Measurements from ENCODE around the gene DCAF15. TPM values are rescaled to one million over a fixed set of nuclear protein-coding genes. Genes with fewer than 3 reads are reported as not detected.
A peak's percentile ranks its signal among the peaks of the same experiment; 100 is the strongest.

The DCAF15 gene
- total RNA-seq, 4 donors from 2014 or later = 15.8 to 64.4 (median 31.4) TPM

DNA sequence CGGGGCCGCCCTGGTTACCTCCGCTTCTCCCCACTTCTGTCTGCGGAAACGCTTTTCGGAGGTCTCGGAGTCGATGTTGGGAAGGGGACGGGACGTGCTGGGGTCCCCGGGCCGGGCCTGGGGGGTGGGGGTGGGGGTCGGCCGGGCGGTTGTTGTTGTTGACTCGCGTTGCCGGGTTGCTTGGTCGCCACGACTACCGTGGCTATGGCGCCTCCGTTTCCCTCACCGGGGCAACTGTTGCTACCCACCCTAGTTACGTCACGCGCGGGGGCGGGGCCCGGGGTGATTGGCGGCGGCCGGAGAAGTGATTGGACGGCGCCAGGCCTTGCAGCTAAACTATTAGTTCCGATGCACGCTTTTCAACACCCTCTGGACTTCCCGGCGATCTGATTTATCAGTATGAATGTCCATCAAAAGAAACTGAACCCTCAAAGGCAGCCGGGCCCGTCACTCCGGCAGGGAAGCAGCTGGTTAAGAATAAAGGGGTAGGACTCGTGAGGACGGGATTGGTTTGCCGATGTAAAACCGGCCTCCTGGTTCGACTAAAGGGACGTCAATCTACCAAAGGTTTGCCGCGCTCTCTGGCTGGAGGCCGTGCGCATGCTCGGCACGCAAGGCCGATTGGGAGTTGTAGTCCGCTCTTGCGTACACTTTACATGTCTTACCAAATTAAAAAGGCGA lies 53.9 kb downstream of the DCAF15 start, which contains the start of gene RFX1:
Gene RFX1, minus strand, starts transcription at position 236 of the 681 bp plus-strand sequence. CDS start 12,477 bp downstream, outside the sequence.
- TF ChIP-seq, protein P1, sequence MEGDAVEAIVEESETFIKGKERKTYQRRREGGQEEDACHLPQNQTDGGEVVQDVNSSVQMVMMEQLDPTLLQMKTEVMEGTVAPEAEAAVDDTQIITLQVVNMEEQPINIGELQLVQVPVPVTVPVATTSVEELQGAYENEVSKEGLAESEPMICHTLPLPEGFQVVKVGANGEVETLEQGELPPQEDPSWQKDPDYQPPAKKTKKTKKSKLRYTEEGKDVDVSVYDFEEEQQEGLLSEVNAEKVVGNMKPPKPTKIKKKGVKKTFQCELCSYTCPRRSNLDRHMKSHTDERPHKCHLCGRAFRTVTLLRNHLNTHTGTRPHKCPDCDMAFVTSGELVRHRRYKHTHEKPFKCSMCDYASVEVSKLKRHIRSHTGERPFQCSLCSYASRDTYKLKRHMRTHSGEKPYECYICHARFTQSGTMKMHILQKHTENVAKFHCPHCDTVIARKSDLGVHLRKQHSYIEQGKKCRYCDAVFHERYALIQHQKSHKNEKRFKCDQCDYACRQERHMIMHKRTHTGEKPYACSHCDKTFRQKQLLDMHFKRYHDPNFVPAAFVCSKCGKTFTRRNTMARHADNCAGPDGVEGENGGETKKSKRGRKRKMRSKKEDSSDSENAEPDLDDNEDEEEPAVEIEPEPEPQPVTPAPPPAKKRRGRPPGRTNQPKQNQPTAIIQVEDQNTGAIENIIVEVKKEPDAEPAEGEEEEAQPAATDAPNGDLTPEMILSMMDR (IDR thresholded peaks at IDR 0.05) = no peak
- no peak for TF ChIP-seq POLR2A (IDR thresholded peaks at IDR 0.05)
- H3K27ac ChIP-seq = peak within 1 kb of the TSS; percentile 98 to 100 (median 99)
- no peaks in the 10 kb centered on the region for H3K36me3 ChIP-seq
- H3K9me3 ChIP-seq = no peaks in the 10 kb centered on the region
- peak; percentile 100 for DNase-seq
- H3K4me3 ChIP-seq = peak within 1 kb of the TSS; percentile 90 to 98 (median 96)
- H3K4me1 ChIP-seq = peaks cover 3 to 26% (median 24%) of the 10 kb centered on the region in 4 donors
- H3K27me3 ChIP-seq = no peaks in the 10 kb centered on the region

DNA sequence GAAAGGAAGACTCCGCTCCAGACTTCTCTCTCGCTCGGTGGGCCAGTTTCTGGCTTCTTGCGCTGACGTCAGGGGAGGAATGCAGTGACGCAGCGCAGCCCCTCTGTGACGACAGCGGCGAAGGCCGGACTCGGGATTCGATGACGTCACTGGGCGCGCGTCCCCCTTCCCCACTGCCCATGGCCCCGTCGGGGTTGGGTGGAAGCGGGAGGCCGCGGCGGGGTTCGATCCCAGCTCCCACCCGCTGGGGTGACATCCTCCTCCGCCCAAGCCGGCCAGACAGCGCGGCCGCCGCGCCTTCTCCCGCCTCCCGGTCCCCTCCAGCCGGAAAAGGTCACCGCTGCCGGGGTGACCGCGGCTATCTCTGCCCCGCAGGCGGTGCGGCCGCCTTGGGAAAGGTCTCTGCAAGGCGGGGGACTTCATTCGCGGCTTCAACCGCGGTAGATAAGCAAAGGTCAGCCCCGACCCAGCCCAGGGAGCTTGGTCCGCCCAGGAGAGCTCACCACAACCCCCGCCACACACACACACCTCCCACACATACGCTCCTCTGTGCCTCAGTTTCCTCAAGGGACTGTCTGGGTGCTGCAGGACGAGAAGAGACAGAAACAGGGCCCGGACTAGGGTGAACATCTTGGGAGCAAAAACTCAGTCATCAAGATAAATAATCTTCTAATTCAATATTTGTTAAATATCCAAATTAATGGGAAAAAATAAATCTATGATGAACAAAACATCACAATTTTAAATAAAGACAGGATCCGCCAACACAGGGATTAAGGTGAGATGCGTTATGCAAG lies 54.7 kb downstream of the DCAF15 start:
- no peaks in the 10 kb centered on the region for H3K36me3 ChIP-seq
- H3K27me3 ChIP-seq = no peaks in the 10 kb centered on the region
- H3K9me3 ChIP-seq = no peaks in the 10 kb centered on the region
- peaks cover 3 to 26% (median 22%) of the 10 kb centered on the region in 4 donors for H3K4me1 ChIP-seq
- peak overlapping the region; percentile 98 to 100 (median 99) for H3K27ac ChIP-seq
- TF ChIP-seq POLR2A (IDR thresholded peaks at IDR 0.05) = peak; percentile 29 to 43
- TF ChIP-seq, protein P1 (IDR thresholded peaks at IDR 0.05) = peak in 1 of 6 experiments; percentile 2
- DNase-seq = no peak
- H3K4me3 ChIP-seq = peak overlapping the region; percentile 90 to 98 (median 96)

Other genes starting within 250 kb of the DCAF15 start
- gene MRI1, start 188.0 kb upstream of the DCAF15 start, total RNA-seq = 100 to 1,000 TPM in 2 of 4 donors, 10 to 100 TPM in 2; 59.2 to 126 (median 95.7) TPM
- gene C19orf53, start 178.1 kb upstream of the DCAF15 start, total RNA-seq = 100 to 1,000 TPM in 1 of 4 donors, 10 to 100 TPM in 3; 71.3 to 148 (median 84.3) TPM
- 1 to 10 TPM; 1.6 to 9.1 (median 5.8) TPM for gene ZSWIM4, start 157.1 kb upstream of the DCAF15 start, total RNA-seq
- not detected for gene NANOS3, start 75.4 kb upstream of the DCAF15 start, total RNA-seq
- 10 to 100 TPM in 3 of 4 donors, 1 to 10 TPM in 1; 7.4 to 73.1 (median 41.2) TPM for gene BRME1, start 46.4 kb upstream of the DCAF15 start, total RNA-seq
- gene CC2D1A, start 46.3 kb upstream of the DCAF15 start, total RNA-seq = 100 to 1,000 TPM in 3 of 4 donors, 10 to 100 TPM in 1; 97.4 to 235 (median 184) TPM
- gene PODNL1, start 14.1 kb upstream of the DCAF15 start, total RNA-seq = under 1 TPM in 1 of 4 donors, not detected in 3; 0.35 TPM
- gene RFX1, start 53.8 kb downstream of the DCAF15 start, total RNA-seq = 10 to 100 TPM in 2 of 4 donors, 1 to 10 TPM in 2; 5.8 to 19.0 (median 9.6) TPM
- not detected for gene RLN3, start 75.6 kb downstream of the DCAF15 start, total RNA-seq
- gene IL27RA, start 79.3 kb downstream of the DCAF15 start, total RNA-seq = 1 to 10 TPM in 3 of 4 donors, under 1 TPM in 1; 0.85 to 7.4 (median 2.0) TPM
- gene PALM3, start 109.6 kb downstream of the DCAF15 start, total RNA-seq = under 1 TPM in 2 of 4 donors, not detected in 2; 0.53 to 0.54 TPM
- gene MISP3, start 120.3 kb downstream of the DCAF15 start, total RNA-seq = 10 to 100 TPM; 25.6 to 58.5 (median 40.7) TPM
- not detected for gene C19orf67, start 133.3 kb downstream of the DCAF15 start, total RNA-seq
- 10 to 100 TPM; 28.9 to 64.4 (median 33.9) TPM for gene SAMD1, start 138.2 kb downstream of the DCAF15 start, total RNA-seq
- 10 to 100 TPM; 18.2 to 39.8 (median 30.0) TPM for gene PRKACA, start 165.3 kb downstream of the DCAF15 start, total RNA-seq
- 10 to 100 TPM in 1 of 4 donors, 1 to 10 TPM in 3; 2.3 to 12.4 (median 5.5) TPM for gene ASF1B, start 184.1 kb downstream of the DCAF15 start, total RNA-seq